DOHH2 (cell line): Measurements from ENCODE around the gene GATD1.

Experiments
- H3F3A ChIP-seq: fragments of 200-600 bp; sonication (generic), shearing (Covaris generic); 2 replicates; pipeline ENCODE4 v1.6.0; 2016; ENCODE audit warnings: antibody characterized with exemption, mild to moderate bottlenecking; ENCODE audit not compliant: control insufficient read depth, insufficient read depth
- H3K27ac ChIP-seq: fragments of 200-600 bp; sonication (generic); 2 replicates; pipeline ENCODE4 v1.5.1; 2014; ENCODE audit warnings: low read depth, mild to moderate bottlenecking, low read length, moderate library complexity
- H3K27me3 ChIP-seq: fragments of 200-600 bp; sonication (generic); 2 replicates; pipeline ENCODE4 v1.6.1; 2014; ENCODE audit warnings: mild to moderate bottlenecking, low read length, mixed read lengths; ENCODE audit not compliant: control insufficient read depth
- H3K36me3 ChIP-seq: fragments of 200-600 bp; sonication (generic); 2 replicates; pipeline ENCODE4 v1.6.1; 2014; ENCODE audit warnings: mild to moderate bottlenecking, low read length, moderate library complexity, mixed read lengths; ENCODE audit not compliant: control insufficient read depth
- H3K4me1 ChIP-seq: fragments of 200-600 bp; sonication (generic); 2 replicates; pipeline ENCODE4 v1.6.1; 2014; ENCODE audit warnings: mild to moderate bottlenecking, low read length, mixed read lengths; ENCODE audit not compliant: control insufficient read depth
- H3K4me2 ChIP-seq: fragments of 200-600 bp; sonication (generic); 2 replicates; pipeline ENCODE4 v1.6.0; 2014; ENCODE audit warnings: mild to moderate bottlenecking, low read length, moderate library complexity
- H3K4me3 ChIP-seq: fragments of 200-600 bp; sonication (generic); 2 replicates; pipeline ENCODE4 v1.5.1; 2014; ENCODE audit warnings: mild to moderate bottlenecking, low read length, mixed read lengths
- H3K79me2 ChIP-seq: fragments of 200-600 bp; sonication (generic); 2 replicates; pipeline ENCODE4 v1.6.1; 2014; ENCODE audit warnings: mild to moderate bottlenecking, low read length, mixed read lengths; ENCODE audit not compliant: control insufficient read depth
- H3K9me2 ChIP-seq: fragments of 200-600 bp; sonication (generic); replicated peaks from 2 replicates; pipeline ENCODE4 v1.6.1; 2014; ENCODE audit warnings: mild to moderate bottlenecking, low read length, mixed read lengths; ENCODE audit not compliant: control insufficient read depth
- H3K9me3 ChIP-seq: fragments of 200-600 bp; sonication (generic); 2 replicates; pipeline ENCODE4 v1.6.1; 2014; ENCODE audit warnings: antibody characterized with exemption, low read length, mixed read lengths; ENCODE audit not compliant: control insufficient read depth, insufficient read depth
- H4K20me1 ChIP-seq: fragments of 200-600 bp; sonication (generic); 2 replicates; pipeline ENCODE4 v1.6.0; 2014; ENCODE audit warnings: low read depth, mild to moderate bottlenecking, antibody characterized with exemption, low read length, moderate library complexity; ENCODE audit not compliant: control insufficient read depth, insufficient read depth
- CTCF ChIP-seq: fragments of 200-600 bp; sonication (generic); IDR thresholded peaks from one replicate; pipeline ENCODE4 v1.5.1; 2014; ENCODE audit warnings: antibody characterized with exemption, mild to moderate bottlenecking, low read depth, low read length; ENCODE audit not compliant: poor library complexity, severe bottlenecking
- EZH2phosphoT487 ChIP-seq: fragments of 200-600 bp; sonication (generic); IDR thresholded peaks from 2 replicates; pipeline ENCODE4 v1.6.1; 2017; ENCODE audit warnings: borderline replicate concordance, mild to moderate bottlenecking, antibody characterized with exemption, low read length, moderate library complexity, mixed read lengths

The GATD1 gene, protein sequence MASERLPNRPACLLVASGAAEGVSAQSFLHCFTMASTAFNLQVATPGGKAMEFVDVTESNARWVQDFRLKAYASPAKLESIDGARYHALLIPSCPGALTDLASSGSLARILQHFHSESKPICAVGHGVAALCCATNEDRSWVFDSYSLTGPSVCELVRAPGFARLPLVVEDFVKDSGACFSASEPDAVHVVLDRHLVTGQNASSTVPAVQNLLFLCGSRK

DNA sequence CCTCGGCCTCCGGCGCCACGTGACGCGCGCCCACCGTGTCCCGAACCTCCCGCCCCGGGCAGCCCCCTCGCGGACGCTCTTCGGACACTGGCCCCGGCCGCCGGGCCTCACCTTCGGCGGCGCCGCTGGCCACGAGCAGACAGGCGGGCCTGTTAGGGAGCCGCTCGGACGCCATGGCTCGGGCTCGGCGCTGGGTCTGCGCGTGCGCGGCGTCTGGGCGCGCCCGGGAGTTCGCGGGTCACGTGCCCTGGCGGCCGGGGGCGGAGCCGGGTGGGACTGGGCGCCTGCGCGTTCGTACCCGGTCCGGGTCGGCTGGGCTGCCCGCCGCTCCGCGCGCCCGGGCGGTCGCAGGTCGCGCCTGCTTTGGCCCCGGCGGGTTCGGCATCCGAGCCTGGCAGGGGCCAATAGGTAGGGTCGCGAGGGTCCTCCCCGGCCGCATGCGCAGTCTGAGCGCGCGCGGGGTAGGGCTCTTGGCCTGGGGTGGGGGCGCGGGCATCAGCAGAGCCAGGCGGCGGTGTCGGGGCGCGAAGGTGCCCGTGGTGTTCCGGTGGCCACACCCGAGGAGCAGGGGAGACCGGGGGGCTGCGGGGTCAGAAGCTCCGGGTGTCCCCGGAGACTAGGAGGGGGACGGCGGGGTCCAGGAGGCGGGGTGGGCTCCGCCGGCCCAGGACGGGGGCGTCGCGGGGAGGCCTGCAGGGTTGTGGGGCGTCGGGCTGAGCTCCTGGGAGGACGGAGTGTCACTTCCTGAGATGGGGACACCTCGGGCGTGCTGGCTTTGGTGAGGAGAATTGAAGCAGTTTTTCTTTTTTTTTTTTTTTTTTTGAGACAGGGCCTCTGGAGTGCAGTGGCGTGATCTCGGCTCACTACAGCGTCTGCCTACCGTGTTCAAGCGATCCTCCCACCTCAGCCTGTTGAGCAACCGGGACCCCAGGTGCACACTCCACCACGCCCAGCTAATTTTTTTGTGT is at the start of gene GATD1:
Gene GATD1, minus strand, starts transcription at position 200 of the 968 bp plus-strand sequence. Its CDS starts 25 bp downstream, at position 175.
- no peak for TF ChIP-seq EZH2phosphoT487
- peaks cover 19% of the 10 kb centered on the region for H3K4me1 ChIP-seq

DNA sequence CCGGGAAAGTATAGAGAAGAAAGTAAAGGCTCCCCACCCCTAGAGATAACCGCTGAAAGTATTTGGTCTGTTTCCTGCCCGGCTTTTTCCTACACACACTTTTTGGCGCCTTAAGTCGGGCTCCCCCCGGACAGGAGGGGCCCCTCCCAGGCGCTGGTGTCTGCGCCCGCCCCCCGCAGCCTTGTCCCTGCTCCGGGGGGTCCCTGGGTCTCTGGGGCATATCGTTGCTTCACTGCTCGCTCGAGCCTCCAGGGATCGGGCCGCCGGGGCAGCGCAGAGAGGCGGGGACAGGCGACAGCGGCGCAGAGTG is 49.5 kb upstream of the GATD1 start:
- Histone ChIP-seq H3K4me1 (peaks cover 51% of the 10 kb centered on the region), H3K27me3 (peaks cover 50% of the 10 kb centered on the region), H3K27ac (no peak overlapping the region)

More for the DNA sequence above, at the start of gene GATD1:
- Histone ChIP-seq H3F3A (no peaks in the 10 kb centered on the region), H3K9me2 (no peaks in the 10 kb centered on the region), H3K79me2 (peaks cover 68% of the 10 kb centered on the region), H3K27ac (peak within 1 kb of the TSS; percentile 55), H3K9me3 (no peaks in the 10 kb centered on the region), H3K27me3 (no peaks in the 10 kb centered on the region), H3K4me3 (peak within 1 kb of the TSS; percentile 95), H3K4me2 (peak within 1 kb of the TSS; percentile 94), H3K36me3 (peaks cover 49% of the 10 kb centered on the region), H4K20me1 (no peaks in the 10 kb centered on the region)

GRCh38 chr11:826227-826621 is 48.9 kb upstream of the GATD1 start:
- Histone ChIP-seq H3K36me3 (peaks cover 13% of the 10 kb centered on the region), H3K4me3 (peak overlapping the region; percentile 75; the same call in 1 of the 2 replicates), H3K27ac (no peak overlapping the region), H3K9me2 (no peaks in the 10 kb centered on the region), H3K9me3 (no peaks in the 10 kb centered on the region), H4K20me1 (peaks cover under 1% of the 10 kb centered on the region; the same call in 1 of the 2 replicates), H3K27me3 (peaks cover 45% of the 10 kb centered on the region), H3K4me2 (peak overlapping the region; percentile 90), H3F3A (no peaks in the 10 kb centered on the region; the same call in 1 of the 2 replicates), H3K4me1 (peaks cover 50% of the 10 kb centered on the region), H3K79me2 (peaks cover 4% of the 10 kb centered on the region)
- TF ChIP-seq EZH2phosphoT487 (no peak), CTCF (no peak)

More for the DNA sequence above, 49.5 kb upstream of the GATD1 start:
- Histone ChIP-seq H3K4me2 (peak overlapping the region; percentile 90), H3F3A (no peaks in the 10 kb centered on the region; the same call in 1 of the 2 replicates), H3K4me3 (peak overlapping the region; percentile 75), H3K79me2 (no peaks in the 10 kb centered on the region), H3K9me3 (no peaks in the 10 kb centered on the region), H3K36me3 (peaks cover 10% of the 10 kb centered on the region), H3K9me2 (no peaks in the 10 kb centered on the region), H4K20me1 (no peaks in the 10 kb centered on the region; the same call in 1 of the 2 replicates)
- TF ChIP-seq CTCF, result no peak
